ENCODE results near the gene RMRP. TPM values are rescaled to one million over a fixed set of nuclear protein-coding genes. Genes with fewer than 3 reads are reported as not detected.

RMRP gene
- total and polyA plus RNA-seq, 7 donors = 26.8 to 10,280 (median 4,774) TPM; not detected in 2

DNA sequence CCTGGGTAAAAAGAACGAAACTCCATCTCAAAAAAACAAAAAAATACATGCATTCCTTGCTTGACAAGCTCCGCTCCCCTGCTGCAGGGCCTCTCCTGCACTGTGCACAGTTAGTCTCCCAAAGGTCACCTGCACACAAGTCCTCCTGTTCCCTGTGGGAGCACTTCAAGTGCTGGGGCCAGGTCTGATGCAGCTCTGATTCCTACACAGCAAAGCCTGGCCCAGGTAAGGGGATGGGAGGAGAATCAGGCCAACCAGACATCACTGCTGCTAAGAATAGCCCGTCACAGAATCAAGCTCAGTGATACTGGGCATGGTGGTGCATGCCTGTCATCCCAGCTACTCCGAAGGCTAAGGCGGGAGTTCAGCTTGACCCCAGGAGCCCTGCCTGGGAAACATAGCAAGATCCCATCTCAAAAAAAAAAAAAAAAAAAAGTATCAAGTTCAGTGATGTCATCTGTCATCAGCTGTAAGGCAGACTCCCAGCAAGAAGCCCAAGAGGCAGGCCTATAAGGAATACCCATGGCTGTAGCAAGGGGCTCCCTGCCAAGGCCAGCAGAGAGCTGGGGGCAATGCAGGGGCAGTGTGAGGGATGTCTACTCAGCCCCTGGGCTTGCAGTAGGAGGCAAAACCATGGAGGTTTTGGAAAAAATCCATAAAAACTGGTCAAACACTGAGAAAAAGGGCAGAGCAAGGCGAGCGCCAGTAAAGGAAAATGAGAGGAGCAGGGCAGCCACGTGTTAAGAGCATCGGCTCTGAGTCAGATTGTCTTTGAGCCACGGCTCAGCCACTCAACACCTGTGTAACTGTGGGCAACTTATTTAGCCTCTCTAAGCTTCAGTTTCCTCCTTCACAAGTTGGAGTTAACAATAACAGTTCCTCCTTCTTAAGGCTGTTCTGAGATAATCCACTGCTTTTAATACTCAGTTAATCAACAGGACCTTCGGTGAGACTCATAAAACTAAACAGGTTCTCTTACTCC lies 28.7 kb upstream of the RMRP start:
- no peak for DNase-seq
- TF ChIP-seq, protein P1, sequence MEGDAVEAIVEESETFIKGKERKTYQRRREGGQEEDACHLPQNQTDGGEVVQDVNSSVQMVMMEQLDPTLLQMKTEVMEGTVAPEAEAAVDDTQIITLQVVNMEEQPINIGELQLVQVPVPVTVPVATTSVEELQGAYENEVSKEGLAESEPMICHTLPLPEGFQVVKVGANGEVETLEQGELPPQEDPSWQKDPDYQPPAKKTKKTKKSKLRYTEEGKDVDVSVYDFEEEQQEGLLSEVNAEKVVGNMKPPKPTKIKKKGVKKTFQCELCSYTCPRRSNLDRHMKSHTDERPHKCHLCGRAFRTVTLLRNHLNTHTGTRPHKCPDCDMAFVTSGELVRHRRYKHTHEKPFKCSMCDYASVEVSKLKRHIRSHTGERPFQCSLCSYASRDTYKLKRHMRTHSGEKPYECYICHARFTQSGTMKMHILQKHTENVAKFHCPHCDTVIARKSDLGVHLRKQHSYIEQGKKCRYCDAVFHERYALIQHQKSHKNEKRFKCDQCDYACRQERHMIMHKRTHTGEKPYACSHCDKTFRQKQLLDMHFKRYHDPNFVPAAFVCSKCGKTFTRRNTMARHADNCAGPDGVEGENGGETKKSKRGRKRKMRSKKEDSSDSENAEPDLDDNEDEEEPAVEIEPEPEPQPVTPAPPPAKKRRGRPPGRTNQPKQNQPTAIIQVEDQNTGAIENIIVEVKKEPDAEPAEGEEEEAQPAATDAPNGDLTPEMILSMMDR (IDR thresholded peaks at IDR 0.05) = no peak
- 23 to 36% (median 25%) methylated on average over 11 of the region's 11 CpGs for WGBS, 3 donors
- intact Hi-C loops (cut with DNase I) = no loop called here
- no peaks in the 10 kb centered on the region for H3K27me3 ChIP-seq (ENCODE audit: insufficient read depth in 3 of 3, low read length in 2 of 3)
- peak overlapping the region; percentile 100 for H3K27ac ChIP-seq
- H3K36me3 ChIP-seq (ENCODE audit: insufficient read depth in 1 of 2, low read depth in 1 of 2) = peaks cover 0 to 52% of the 10 kb centered on the region in 2 donors
- ATAC-seq = peak; percentile 8 to 32 (median 18)
- peak overlapping the region; percentile 100 for H3K4me3 ChIP-seq
- no peaks in the 10 kb centered on the region for H3K9me3 ChIP-seq
- peaks cover 31% of the 10 kb centered on the region for H3K4me1 ChIP-seq

DNA sequence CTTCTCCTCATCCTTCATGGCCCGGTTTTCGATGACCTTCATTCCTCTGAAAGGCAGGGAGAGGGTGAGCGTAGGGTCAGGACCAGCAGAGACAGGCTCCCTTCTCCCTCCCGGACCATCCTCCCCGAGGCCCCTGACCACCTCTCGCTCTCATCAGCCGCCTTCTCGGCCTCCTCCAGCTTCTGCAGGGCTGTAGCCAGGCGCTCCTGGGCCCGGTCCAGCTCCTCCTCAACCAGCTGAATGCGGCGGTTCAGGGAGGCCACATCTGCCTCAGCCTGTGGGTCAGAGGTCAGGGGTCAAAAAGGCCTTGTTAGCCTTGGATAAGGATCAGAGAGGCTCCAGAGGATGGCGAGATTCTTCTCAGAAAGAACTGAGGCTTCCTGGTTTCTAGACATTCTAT lies 27.7 kb upstream of the RMRP start:
- intact Hi-C loops (cut with DNase I) = loop anchor here in 1 of 2 donors (2.0 kb wide), 1 partner anchor 23 kb away; no protein-coding TSS in a partner anchor
- peak overlapping the region; percentile 100 for H3K4me3 ChIP-seq
- WGBS, 3 donors = 52 to 55% (median 55%) methylated on average over 12 to 13 of the region's 13 CpGs
- no peaks in the 10 kb centered on the region for H3K27me3 ChIP-seq (ENCODE audit: insufficient read depth in 3 of 3, low read length in 2 of 3)
- DNase-seq (no peak), ATAC-seq (no peak)
- peaks cover 0 to 52% of the 10 kb centered on the region in 2 donors for H3K36me3 ChIP-seq (ENCODE audit: insufficient read depth in 1 of 2, low read depth in 1 of 2)
- peak overlapping the region; percentile 100 for H3K27ac ChIP-seq
- no peaks in the 10 kb centered on the region for H3K9me3 ChIP-seq
- peaks cover 27% of the 10 kb centered on the region for H3K4me1 ChIP-seq
- TF ChIP-seq, protein P1 (IDR thresholded peaks at IDR 0.05) = no peak

GRCh38 chr9:35684921-35685320 lies 27.1 kb upstream of the RMRP start:
- H3K4me3 ChIP-seq = peak overlapping the region; percentile 100
- H3K9me3 ChIP-seq = no peaks in the 10 kb centered on the region
- peaks cover 27% of the 10 kb centered on the region for H3K4me1 ChIP-seq
- no peak for ATAC-seq
- TF ChIP-seq, protein P1 (IDR thresholded peaks at IDR 0.05) = no peak
- H3K27me3 ChIP-seq (ENCODE audit: insufficient read depth in 3 of 3, low read length in 2 of 3) = no peaks in the 10 kb centered on the region
- intact Hi-C loops (cut with DNase I) = loop anchor here in 1 of 2 donors (2.0 kb wide), 1 partner anchor 22 kb away; no protein-coding TSS in a partner anchor
- no peak for DNase-seq
- peak overlapping the region; percentile 100 for H3K27ac ChIP-seq
- WGBS, 3 donors = 74 to 86% (median 83%) methylated on average over 10 of the region's 10 CpGs
- H3K36me3 ChIP-seq (ENCODE audit: insufficient read depth in 1 of 2, low read depth in 1 of 2) = peaks cover 0 to 52% of the 10 kb centered on the region in 2 donors

DNA sequence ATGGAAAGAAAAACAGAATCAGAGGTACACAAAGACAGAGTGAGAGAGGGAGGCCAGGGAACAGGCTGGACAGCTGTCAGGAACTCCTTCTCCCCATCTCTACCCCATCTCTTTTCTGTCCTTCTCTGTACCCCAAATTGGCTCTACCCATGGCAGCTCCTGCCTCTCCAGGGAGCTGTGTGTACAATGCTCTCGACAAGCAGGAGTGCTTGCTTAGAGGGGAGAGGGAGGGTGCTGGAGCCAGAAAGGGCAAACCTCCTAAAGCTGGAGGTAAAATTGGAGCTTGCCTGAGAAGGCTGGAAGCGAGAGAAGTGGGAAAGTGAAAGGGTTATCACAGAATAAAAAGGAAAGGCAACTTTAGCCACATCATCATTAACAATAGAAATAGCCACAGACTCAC lies 25.5 kb upstream of the RMRP start:
- peaks cover 27% of the 10 kb centered on the region for H3K4me1 ChIP-seq

More for the DNA sequence above, 25.5 kb upstream of the RMRP start:
- ATAC-seq (no peak), DNase-seq (no peak)
- Histone ChIP-seq H3K27ac (peak overlapping the region; percentile 100), H3K36me3 (ENCODE audit: insufficient read depth in 1 of 2, low read depth in 1 of 2) (peaks cover 0 to 50% of the 10 kb centered on the region in 2 donors), H3K4me3 (peak overlapping the region; percentile 100), H3K9me3 (no peaks in the 10 kb centered on the region), H3K27me3 (ENCODE audit: insufficient read depth in 3 of 3, low read length in 2 of 3) (no peaks in the 10 kb centered on the region)
- 41 to 59% (median 45%) methylated on average over 2 of the region's 2 CpGs for WGBS, 3 donors
- intact Hi-C loops (cut with DNase I) = no loop called here
- TF ChIP-seq, protein P1 (IDR thresholded peaks at IDR 0.05) = no peak
